ENCODE data around the gene KLK4. TPM values are rescaled to one million over a fixed set of nuclear protein-coding genes. Genes with fewer than 3 reads are reported as not detected.
"Not testable (repeated sequence)": the region's sequence is repeated elsewhere in the genome, so short reads cannot be mapped to it uniquely, and the experiment has no call there.

The KLK4 gene
- total RNA-seq, 1 experiment from 2014 or later = not detected

DNA sequence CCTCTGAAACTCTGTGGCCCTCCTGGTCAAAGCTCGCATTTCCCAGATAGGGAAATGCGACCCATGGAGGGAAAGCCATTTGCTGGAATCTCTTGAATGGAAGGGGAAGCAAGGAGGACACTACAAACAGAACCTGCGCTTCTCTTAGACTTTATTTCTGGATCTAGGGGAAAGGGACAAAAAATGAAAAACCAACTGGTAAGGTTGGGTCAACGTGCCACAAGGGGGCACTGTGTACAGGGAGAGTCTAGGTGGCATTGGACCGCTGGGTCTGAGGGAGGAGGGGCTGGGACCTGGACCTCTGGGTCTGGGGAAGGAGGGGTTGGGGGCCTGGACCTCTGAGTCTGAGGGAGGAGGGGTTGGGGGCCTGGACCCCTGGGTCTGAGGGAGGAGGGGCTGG, 5.0 kb downstream of the KLK4 start:
- H3K4me3 ChIP-seq = no peak overlapping the region
- H3K36me3 ChIP-seq = no peaks in the 10 kb centered on the region
- H3K27me3 ChIP-seq (replicated peaks) = no peaks in the 10 kb centered on the region
- no peak for DNase-seq (ENCODE audit: low read depth in 1 of 2, low spot score in 2 of 2)
- H3K4me1 ChIP-seq (replicated peaks) = no peaks in the 10 kb centered on the region
- H3K27ac ChIP-seq = no peak overlapping the region
- no peaks in the 10 kb centered on the region for H3K9me3 ChIP-seq (replicated peaks)

DNA sequence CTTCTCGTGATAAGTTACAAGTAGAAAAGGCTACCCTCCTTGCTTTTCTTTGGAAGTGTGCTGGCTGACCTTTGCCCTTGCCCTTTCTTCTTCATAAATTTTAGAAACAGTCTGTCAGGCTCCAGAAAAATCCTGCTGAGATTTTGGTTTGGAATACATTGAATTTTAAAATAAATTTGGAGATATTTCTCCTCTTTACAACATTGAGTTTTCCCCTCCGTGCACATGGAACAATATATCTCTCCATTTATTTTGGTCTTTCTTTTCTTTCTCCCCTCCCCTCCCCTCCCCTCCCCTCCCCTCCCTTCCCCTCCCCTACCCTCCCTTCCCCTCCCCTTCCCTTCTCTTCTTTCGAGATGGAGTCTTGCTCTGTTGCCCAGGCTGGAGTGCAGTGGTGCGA, 8.6 kb downstream of the KLK4 start:
- H3K4me3 ChIP-seq = no peak overlapping the region
- no peaks in the 10 kb centered on the region for H3K9me3 ChIP-seq (replicated peaks)
- no peak overlapping the region for H3K27ac ChIP-seq
- no peaks in the 10 kb centered on the region for H3K36me3 ChIP-seq
- H3K4me1 ChIP-seq (replicated peaks) = no peaks in the 10 kb centered on the region
- no peak for DNase-seq (ENCODE audit: low read depth in 1 of 2, low spot score in 2 of 2)
- no peaks in the 10 kb centered on the region for H3K27me3 ChIP-seq (replicated peaks)

- Histone ChIP-seq H3K4me3 (no peak overlapping the region), H3K27me3 (replicated peaks) (no peaks in the 10 kb centered on the region), H3K9me3 (replicated peaks) (no peaks in the 10 kb centered on the region), H3K27ac (no peak overlapping the region), H3K4me1 (replicated peaks) (no peaks in the 10 kb centered on the region), H3K36me3 (no peaks in the 10 kb centered on the region)
- no peak for DNase-seq (ENCODE audit: low read depth in 1 of 2, low spot score in 2 of 2)
Measured at GRCh38 chr19:50899569-50899968, 11.6 kb downstream of the KLK4 start.

GRCh38 chr19:50898018-50898417, 13.2 kb downstream of the KLK4 start:
- H3K27me3 ChIP-seq (replicated peaks) = no peaks in the 10 kb centered on the region
- H3K4me1 ChIP-seq (replicated peaks) = no peaks in the 10 kb centered on the region
- H3K36me3 ChIP-seq = no peaks in the 10 kb centered on the region
- H3K4me3 ChIP-seq = no peak overlapping the region
- DNase-seq (ENCODE audit: low read depth in 1 of 2, low spot score in 2 of 2) = no peak
- H3K9me3 ChIP-seq (replicated peaks) = no peaks in the 10 kb centered on the region
- no peak overlapping the region for H3K27ac ChIP-seq

GRCh38 chr19:50897612-50898011, 13.6 kb downstream of the KLK4 start:
- Histone ChIP-seq H3K9me3 (replicated peaks) (no peaks in the 10 kb centered on the region), H3K4me3 (no peak overlapping the region), H3K36me3 (no peaks in the 10 kb centered on the region), H3K27me3 (replicated peaks) (no peaks in the 10 kb centered on the region), H3K27ac (no peak overlapping the region), H3K4me1 (replicated peaks) (no peaks in the 10 kb centered on the region)
- DNase-seq (ENCODE audit: low read depth in 1 of 2, low spot score in 2 of 2) = no peak

DNA sequence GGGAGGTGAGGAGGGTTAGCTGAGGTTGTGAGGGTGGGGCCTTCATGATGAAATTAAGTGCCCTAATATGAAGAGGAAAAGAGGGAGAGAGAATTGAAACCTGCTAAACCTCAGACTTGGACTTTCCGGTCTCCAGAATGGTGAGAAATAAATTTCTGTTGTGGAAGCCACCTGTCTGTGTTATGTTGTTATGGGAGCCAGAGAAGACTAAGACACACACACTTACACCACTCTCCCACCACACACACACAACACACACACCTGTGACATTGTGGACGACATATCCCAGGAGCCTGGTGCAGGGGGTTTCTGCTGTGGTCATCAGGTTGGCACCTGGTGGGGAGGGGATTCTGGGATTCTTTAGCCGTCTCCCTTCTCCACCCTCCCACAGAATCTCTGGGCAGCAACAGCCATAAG, 14.0 kb downstream of the KLK4 start:
- H3K27me3 ChIP-seq (replicated peaks) = no peaks in the 10 kb centered on the region
- DNase-seq (ENCODE audit: low read depth in 1 of 2, low spot score in 2 of 2) = no peak
- no peaks in the 10 kb centered on the region for H3K4me1 ChIP-seq (replicated peaks)
- no peak overlapping the region for H3K27ac ChIP-seq
- H3K36me3 ChIP-seq = no peaks in the 10 kb centered on the region
- no peaks in the 10 kb centered on the region for H3K9me3 ChIP-seq (replicated peaks)
- H3K4me3 ChIP-seq = no peak overlapping the region

GRCh38 chr19:50896591-50897190, 14.5 kb downstream of the KLK4 start:
- no peaks in the 10 kb centered on the region for H3K27me3 ChIP-seq (replicated peaks)
- H3K9me3 ChIP-seq (replicated peaks) = no peaks in the 10 kb centered on the region
- no peak for DNase-seq (ENCODE audit: low read depth in 1 of 2, low spot score in 2 of 2)
- H3K4me3 ChIP-seq = no peak overlapping the region
- no peaks in the 10 kb centered on the region for H3K36me3 ChIP-seq
- no peak overlapping the region for H3K27ac ChIP-seq
- H3K4me1 ChIP-seq (replicated peaks) = no peaks in the 10 kb centered on the region

DNA sequence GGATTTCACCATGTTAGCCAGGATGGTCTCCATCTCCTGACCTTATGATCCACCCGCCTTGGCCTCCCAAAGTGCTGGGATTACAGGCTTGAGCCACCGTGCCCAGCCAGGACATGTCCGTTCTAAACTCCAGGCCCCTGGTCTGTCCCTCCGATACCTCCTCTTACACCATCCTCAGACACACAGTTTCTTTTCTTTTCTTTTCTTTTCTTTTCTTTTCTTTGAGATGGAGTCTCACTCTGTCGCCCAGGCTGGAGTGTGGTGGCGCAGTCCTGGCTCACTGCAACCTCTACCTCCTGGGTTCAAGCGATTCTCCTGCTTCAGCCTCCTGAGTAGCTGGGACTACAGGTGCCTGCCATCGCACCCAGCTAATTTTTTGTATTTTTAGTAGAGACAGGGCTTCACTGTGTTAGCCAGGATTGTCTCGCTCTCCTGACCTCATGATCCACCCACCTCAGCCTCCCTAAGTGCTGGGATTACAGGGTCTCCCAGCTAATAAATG, 15.1 kb downstream of the KLK4 start:
- not testable (repeated sequence) for H3K27ac ChIP-seq; DNase-seq (ENCODE audit: low read depth in 1 of 2, low spot score in 2 of 2); H3K9me3 ChIP-seq (replicated peaks); H3K4me1 ChIP-seq (replicated peaks); H3K27me3 ChIP-seq (replicated peaks); H3K36me3 ChIP-seq; H3K4me3 ChIP-seq

DNA sequence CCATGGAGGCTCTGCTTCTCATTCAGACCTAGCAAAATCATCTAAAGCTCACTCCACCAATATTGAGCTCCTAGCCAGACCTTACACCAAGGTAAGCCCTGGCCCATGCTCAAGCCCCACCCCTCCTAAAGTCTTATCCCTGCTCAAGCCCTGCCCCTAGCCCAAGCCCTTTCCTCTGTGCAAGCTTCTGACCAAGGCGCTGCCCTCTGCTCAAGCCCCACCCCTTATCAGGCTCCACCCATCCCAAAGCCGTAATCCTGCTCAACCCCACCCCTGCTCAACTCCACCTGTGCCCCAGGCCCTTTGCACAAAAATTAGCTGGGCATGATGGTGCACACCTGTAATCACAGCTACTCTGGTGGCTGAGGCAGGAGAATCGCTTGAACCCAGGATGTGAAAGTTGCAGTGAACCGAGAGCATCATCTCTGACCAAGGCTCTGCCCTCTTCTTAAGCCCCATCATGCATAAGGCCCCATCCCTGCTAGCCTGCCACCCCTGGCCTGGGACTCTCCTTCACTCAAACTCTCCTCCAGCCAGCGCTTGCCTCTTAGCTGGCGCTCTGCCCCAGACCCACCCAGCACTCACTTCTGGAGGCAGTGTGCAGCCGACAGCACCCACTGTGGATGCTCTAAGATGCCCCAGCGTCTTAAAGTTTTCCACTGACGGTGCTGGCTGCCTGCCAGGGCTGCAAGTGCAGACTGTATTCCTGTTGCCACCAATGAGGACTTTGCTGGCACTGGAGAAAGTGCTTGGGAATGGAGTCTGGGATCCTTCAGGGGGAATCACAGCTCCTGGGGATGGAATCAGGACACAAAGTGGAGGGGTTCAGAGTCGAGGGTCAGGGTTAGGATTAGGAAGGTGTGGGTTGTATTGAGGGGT, 16.5 kb downstream of the KLK4 start:
- no peak for DNase-seq (ENCODE audit: low read depth in 1 of 2, low spot score in 2 of 2)

GRCh38 chr19:50893047-50893736, 18.0 kb downstream of the KLK4 start:
- no peak for DNase-seq (ENCODE audit: low read depth in 1 of 2, low spot score in 2 of 2)
- H3K9me3 ChIP-seq (replicated peaks) = no peaks in the 10 kb centered on the region
- H3K4me1 ChIP-seq (replicated peaks) = no peaks in the 10 kb centered on the region
- H3K4me3 ChIP-seq = no peak overlapping the region
- no peaks in the 10 kb centered on the region for H3K36me3 ChIP-seq
- no peaks in the 10 kb centered on the region for H3K27me3 ChIP-seq (replicated peaks)
- H3K27ac ChIP-seq = no peak overlapping the region

More for the DNA sequence above, 16.5 kb downstream of the KLK4 start:
- Histone ChIP-seq H3K27me3 (replicated peaks) (no peaks in the 10 kb centered on the region), H3K27ac (no peak overlapping the region), H3K4me1 (replicated peaks) (no peaks in the 10 kb centered on the region), H3K36me3 (no peaks in the 10 kb centered on the region), H3K9me3 (replicated peaks) (no peaks in the 10 kb centered on the region), H3K4me3 (no peak overlapping the region)

DNA sequence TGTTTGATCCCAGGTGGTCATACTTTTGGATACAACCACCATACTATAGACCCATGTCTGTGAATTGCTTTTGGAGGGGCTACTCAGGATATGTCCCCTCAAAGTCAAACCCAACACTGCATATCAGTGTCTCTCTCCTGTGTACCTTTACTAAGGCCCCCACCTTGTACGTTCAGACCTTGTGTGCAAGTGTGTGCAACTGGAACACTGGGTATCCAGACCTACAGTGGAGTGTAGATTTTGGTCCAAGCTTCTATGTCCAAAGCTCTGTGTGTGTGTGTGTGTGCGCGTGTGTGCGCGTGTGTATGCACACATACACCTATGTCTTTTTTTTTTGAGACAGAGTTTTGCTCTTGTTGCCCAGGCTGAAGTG, 20.0 kb downstream of the KLK4 start:
- Histone ChIP-seq H3K27me3 (replicated peaks) (no peaks in the 10 kb centered on the region), H3K4me3 (no peak overlapping the region)
- DNase-seq (ENCODE audit: low read depth in 1 of 2, low spot score in 2 of 2) = no peak

DNA sequence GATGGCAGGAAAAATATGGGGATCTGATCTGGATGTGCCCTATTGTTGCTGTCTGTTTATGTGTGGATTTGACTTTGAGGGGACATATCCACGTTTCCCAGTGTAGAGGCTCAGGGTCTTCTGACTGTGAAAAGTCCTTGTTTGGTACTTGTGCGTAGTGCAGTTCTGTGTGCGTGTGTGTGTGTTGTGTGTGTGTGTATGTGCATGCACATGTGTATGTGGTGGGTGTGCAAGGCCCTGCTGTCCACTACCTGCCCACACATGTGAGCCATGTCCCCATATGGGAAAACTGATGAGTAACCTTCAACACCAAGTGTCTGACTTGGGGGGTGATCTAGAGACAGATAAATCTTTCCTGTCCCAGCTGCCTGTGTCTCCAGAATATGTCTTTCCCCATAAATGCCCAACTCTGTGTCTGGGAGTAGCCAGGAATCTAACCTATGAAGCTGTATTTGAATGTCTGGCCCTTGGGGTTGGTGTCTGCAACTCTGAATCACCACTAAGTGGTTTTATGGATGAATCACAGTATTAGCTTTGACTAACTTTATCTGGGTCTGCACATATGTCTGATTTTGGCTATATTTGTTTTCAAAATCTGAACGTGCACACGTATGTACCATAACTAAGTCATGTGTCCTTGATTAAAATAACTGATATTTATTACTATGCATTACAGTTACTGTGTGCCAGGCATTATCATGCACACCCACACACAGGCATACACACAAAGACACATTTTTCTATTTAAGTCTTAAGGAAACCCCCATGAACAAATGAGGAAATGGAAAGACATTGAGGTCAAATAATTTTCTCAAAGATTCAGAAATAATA, 20.6 kb downstream of the KLK4 start:
- H3K4me3 ChIP-seq = no peak overlapping the region
- H3K4me1 ChIP-seq (replicated peaks) = no peaks in the 10 kb centered on the region
- no peak for DNase-seq (ENCODE audit: low read depth in 1 of 2, low spot score in 2 of 2)
- no peaks in the 10 kb centered on the region for H3K27me3 ChIP-seq (replicated peaks)
- no peaks in the 10 kb centered on the region for H3K9me3 ChIP-seq (replicated peaks)
- no peaks in the 10 kb centered on the region for H3K36me3 ChIP-seq
- no peak overlapping the region for H3K27ac ChIP-seq

More for the DNA sequence above, 20.0 kb downstream of the KLK4 start:
- Histone ChIP-seq H3K4me1 (replicated peaks) (no peaks in the 10 kb centered on the region), H3K9me3 (replicated peaks) (no peaks in the 10 kb centered on the region), H3K36me3 (no peaks in the 10 kb centered on the region), H3K27ac (no peak overlapping the region)

DNA sequence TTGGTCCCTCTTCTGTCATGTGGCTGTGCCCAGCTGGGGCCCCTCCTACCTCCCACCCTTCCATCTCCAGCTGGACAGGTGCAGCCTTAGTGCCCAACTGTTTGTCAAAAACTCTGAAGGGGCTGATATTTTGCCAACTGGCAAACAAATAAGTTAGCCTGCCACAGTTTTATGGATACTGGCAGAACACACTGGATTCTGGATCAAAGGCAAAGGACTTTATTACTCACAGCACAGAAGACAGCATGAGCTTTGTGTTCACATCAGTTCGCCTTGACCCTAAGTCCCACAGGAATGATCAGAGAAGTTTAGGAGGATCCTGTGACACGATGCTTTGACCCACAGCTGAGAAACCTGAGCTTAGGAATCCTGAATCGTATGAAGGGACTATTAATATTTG, 21.6 kb downstream of the KLK4 start:
- Histone ChIP-seq H3K27me3 (replicated peaks) (no peaks in the 10 kb centered on the region), H3K27ac (no peak overlapping the region), H3K36me3 (no peaks in the 10 kb centered on the region), H3K4me1 (replicated peaks) (no peaks in the 10 kb centered on the region), H3K4me3 (no peak overlapping the region), H3K9me3 (replicated peaks) (no peaks in the 10 kb centered on the region)
- DNase-seq (ENCODE audit: low read depth in 1 of 2, low spot score in 2 of 2) = no peak

All from SJSA1 (cell line).